Transverse colon (tissue), 4 donors: ENCODE data around the gene LRP1B. TPM values are rescaled to one million over a fixed set of nuclear protein-coding genes. Genes with fewer than 3 reads are reported as not detected.

Source experiments
- DNase-seq: peaks from one replicate; pipeline ENCODE4 v3.0.0-alpha.2; 2019
- H3K27ac ChIP-seq, 4 donors: fragments of 200-600 bp; sonication (generic); 2 replicates each; pipeline ENCODE4 v1.5.1; 2016 to 2018; ENCODE audit warnings: inconsistent platforms in 4 of 4
- H3K27me3 ChIP-seq: fragments of 200-600 bp; sonication (generic); 2 replicates; pipeline ENCODE4 v1.5.1; 2017; ENCODE audit warnings: inconsistent platforms
- H3K36me3 ChIP-seq, 4 donors: fragments of 200-600 bp; sonication (generic); 2 replicates each; pipeline ENCODE4 v1.5.1; 2017 to 2019; ENCODE audit warnings: inconsistent platforms in 4 of 4
- H3K4me1 ChIP-seq, 4 donors: fragments of 200-600 bp; sonication (generic); 2 replicates each; pipeline ENCODE4 v1.5.1; 2017 to 2020; ENCODE audit warnings: inconsistent platforms in 4 of 4
- H3K4me3 ChIP-seq, 4 donors: fragments of 200-600 bp; sonication (generic); 1 replicate in 1 of 4; 2 replicates in 3 of 4; pipeline versions ENCODE4 v1.5.1 to v1.6.1; 2017 to 2019; ENCODE audit warnings: inconsistent platforms in 4 of 4
- H3K9me3 ChIP-seq, 2 donors: fragments of 200-600 bp; sonication (generic); 2 replicates each; pipeline ENCODE4 v1.5.1; 2017 to 2019; ENCODE audit warnings: inconsistent platforms in 2 of 2
- CTCF ChIP-seq, 5 experiments: fragments of 200-600 bp in 3 of 5; fragments of 450-650 bp in 2 of 5; sonication (generic) in 3 of 5; IDR thresholded peaks; 1 replicate in 2 of 5; 2 replicates in 3 of 5; pipeline ENCODE4 v1.5.1; 2016 to 2017; ENCODE audit warnings: antibody characterized with exemption in 5 of 5, inconsistent platforms in 3 of 5, mild to moderate bottlenecking in 2 of 5, moderate library complexity in 1 of 5
- EP300 ChIP-seq: sonication (generic); formaldehyde crosslinking; IDR thresholded peaks from one replicate; pipeline ENCODE4 v1.6.1; 2017; ENCODE audit warnings: antibody characterized with exemption, low read depth
- POLR2A ChIP-seq: fragments of 450-650 bp; IDR thresholded peaks from one replicate; pipeline ENCODE4 v1.6.1; 2016; ENCODE audit warnings: antibody characterized with exemption, mild to moderate bottlenecking, moderate library complexity
- POLR2AphosphoS5 ChIP-seq, 3 donors: sonication (generic); formaldehyde crosslinking; IDR thresholded peaks; one replicate each; pipeline ENCODE4 v1.6.1; 2016; ENCODE audit warnings: antibody characterized with exemption in 3 of 3
- WGBS, 2 donors: methylation state at CpG; one replicate each; pipeline ENCODE4 v1.1.5; 2018; ENCODE audit warnings: low coverage in 1 of 2; 5-methylcytosine and 5-hydroxymethylcytosine counted together
- in situ Hi-C, 4 donors: fragments of 200-750 bp; cut with MboI; loops; one replicate each; pipeline versions ENCODE4 v1.15.0 to v1.15.1; 2017; ENCODE audit warnings: low sequenced_read_pairs in 3 of 4, low pct_ligation_motif_present in 1 of 4, low pct_unique_long_range_greater_than_20kb in 1 of 4
- intact Hi-C: fragments of 100-400 bp; cut with DNase I; formaldehyde crosslinking; loops from one replicate; pipeline ENCODE4 v1.15.1; 2023; ENCODE audit warnings: low total_unique reads
- total RNA-seq, 4 donors: library from RNA; depleted of rRNA; stranded (reverse); fragments of >200 nt; gene quantifications; one replicate each; pipeline ENCODE4 v1.1.0, GENCODE V29; 2016

Gene LRP1B
- total RNA-seq, 4 donors from 2014 or later = 0.48 to 5.4 (median 0.82) TPM; not detected in 1

GRCh38 chr2:140384946-140385345, 1745.9 kb downstream of the LRP1B start:
- no peak overlapping the region for H3K4me3 ChIP-seq
- in situ Hi-C loops (no loop called here), intact Hi-C loops (no loop called here)
- no peak overlapping the region for H3K27ac ChIP-seq
- 80 to 85% methylated on average over 3 to 6 of the region's 6 CpGs for WGBS, 2 donors
- no peaks in the 10 kb centered on the region for H3K36me3 ChIP-seq
- no peaks in the 10 kb centered on the region for H3K4me1 ChIP-seq
- TF ChIP-seq POLR2A (no peak), CTCF (IDR thresholded peaks at IDR 0.05) (no peak), EP300 (no peak), POLR2AphosphoS5 (IDR thresholded peaks at IDR 0.05) (no peak)
- no peaks in the 10 kb centered on the region for H3K27me3 ChIP-seq
- no peaks in the 10 kb centered on the region for H3K9me3 ChIP-seq
- no peak for DNase-seq

GRCh38 chr2:140383781-140384180, 1747.0 kb downstream of the LRP1B start:
- TF ChIP-seq POLR2A = no peak
- no peak for TF ChIP-seq POLR2AphosphoS5 (IDR thresholded peaks at IDR 0.05)
- TF ChIP-seq EP300 = no peak
- TF ChIP-seq CTCF (IDR thresholded peaks at IDR 0.05) = no peak
- Histone ChIP-seq H3K27ac (no peak overlapping the region), H3K9me3 (no peaks in the 10 kb centered on the region), H3K4me1 (no peaks in the 10 kb centered on the region), H3K27me3 (no peaks in the 10 kb centered on the region), H3K4me3 (no peak overlapping the region), H3K36me3 (no peaks in the 10 kb centered on the region)
- intact Hi-C loops = no loop called here
- DNase-seq = no peak
- WGBS, 2 donors = 74 to 85% methylated on average over 4 of the region's 4 CpGs
- in situ Hi-C loops = no loop called here

- H3K4me1 ChIP-seq = no peaks in the 10 kb centered on the region
- no peak overlapping the region for H3K4me3 ChIP-seq
- in situ Hi-C loops = no loop called here
- intact Hi-C loops = no loop called here
- H3K27me3 ChIP-seq = no peaks in the 10 kb centered on the region
- DNase-seq = no peak
- H3K9me3 ChIP-seq = no peaks in the 10 kb centered on the region
- WGBS, 2 donors = 81 to 86% methylated on average over 5 of the region's 5 CpGs
- no peak overlapping the region for H3K27ac ChIP-seq
- H3K36me3 ChIP-seq = no peaks in the 10 kb centered on the region
- TF ChIP-seq POLR2A (no peak), POLR2AphosphoS5 (IDR thresholded peaks at IDR 0.05) (no peak), CTCF (IDR thresholded peaks at IDR 0.05) (no peak), EP300 (no peak)
Measured at GRCh38 chr2:140376686-140377085, 1754.1 kb downstream of the LRP1B start.

GRCh38 chr2:140363131-140363530, 1767.7 kb downstream of the LRP1B start:
- 65 to 86% methylated on average over 1 of the region's 1 CpG for WGBS, 2 donors
- intact Hi-C loops = no loop called here

More at GRCh38 chr2:140363131-140363530, 1767.7 kb downstream of the LRP1B start:
- no peaks in the 10 kb centered on the region for H3K36me3 ChIP-seq
- H3K9me3 ChIP-seq = no peaks in the 10 kb centered on the region
- no peak overlapping the region for H3K27ac ChIP-seq
- no peaks in the 10 kb centered on the region for H3K27me3 ChIP-seq
- no peak for DNase-seq
- H3K4me3 ChIP-seq = no peak overlapping the region
- H3K4me1 ChIP-seq = no peaks in the 10 kb centered on the region
- in situ Hi-C loops = no loop called here
- TF ChIP-seq POLR2AphosphoS5 (IDR thresholded peaks at IDR 0.05) = no peak
- no peak for TF ChIP-seq CTCF (IDR thresholded peaks at IDR 0.05)
- no peak for TF ChIP-seq POLR2A
- no peak for TF ChIP-seq EP300
